Smooth muscle cell (in vitro differentiated cells): ENCODE data around the gene PDE7B. TPM values are rescaled to one million over a fixed set of nuclear protein-coding genes. Genes with fewer than 3 reads are reported as not detected.

ENCODE experiments used
- DNase-seq: peaks from one replicate; lab custom pipeline; 2025; ENCODE audit not compliant: unreplicated experiment; lab: John Stamatoyannopoulos, UW
- H2AFZ ChIP-seq: fragments of 200-600 bp; sonication (generic); 2 replicates; pipeline ENCODE4 v1.6.0; 2016; ENCODE audit warnings: antibody characterized with exemption, low read depth, mild to moderate bottlenecking
- H3F3A ChIP-seq: fragments of 200-600 bp; sonication (generic); 2 replicates; pipeline ENCODE4 v1.6.0; 2017; ENCODE audit warnings: antibody characterized with exemption, low read depth
- H3K27ac ChIP-seq: fragments of 200-600 bp; sonication (generic); 2 replicates; pipeline ENCODE4 v1.5.1; 2016; ENCODE audit warnings: low read depth, mild to moderate bottlenecking
- H3K27me3 ChIP-seq: fragments of 200-600 bp; sonication (generic); 2 replicates; pipeline ENCODE4 v1.6.1; 2016; ENCODE audit warnings: low read depth, mild to moderate bottlenecking
- H3K36me3 ChIP-seq: fragments of 200-600 bp; sonication (generic); 2 replicates; pipeline ENCODE4 v1.5.1; 2016; ENCODE audit warnings: low read depth
- H3K4me1 ChIP-seq: fragments of 200-600 bp; sonication (generic); 2 replicates; pipeline ENCODE4 v1.5.1; 2016; ENCODE audit warnings: low read depth
- H3K4me2 ChIP-seq: fragments of 200-600 bp; sonication (generic); 2 replicates; pipeline ENCODE4 v1.6.0; 2016; ENCODE audit warnings: mild to moderate bottlenecking
- H3K4me3 ChIP-seq: fragments of 200-600 bp; sonication (generic); 2 replicates; pipeline ENCODE4 v1.5.1; 2016; ENCODE audit warnings: mild to moderate bottlenecking
- H3K79me2 ChIP-seq: fragments of 200-600 bp; sonication (generic); 2 replicates; pipeline ENCODE4 v1.6.0; 2016; ENCODE audit warnings: low read depth, mild to moderate bottlenecking
- H3K9ac ChIP-seq: fragments of 200-600 bp; sonication (generic); 2 replicates; pipeline ENCODE4 v1.6.0; 2016; ENCODE audit warnings: low read depth
- H3K9me3 ChIP-seq: fragments of 200-600 bp; sonication (generic); replicated peaks from 2 replicates; pipeline ENCODE4 v1.5.1; 2016; ENCODE audit warnings: low read depth
- H4K20me1 ChIP-seq: fragments of 200-600 bp; sonication (generic); 2 replicates; pipeline ENCODE4 v1.6.0; 2016; ENCODE audit warnings: low read depth
- WGBS: methylation state at CpG from one replicate; pipeline ENCODE4 v1.1.7; 2016; ENCODE audit warnings: low lambda C conversion rate; 5-methylcytosine and 5-hydroxymethylcytosine counted together
- polyA plus RNA-seq: library from polyadenylated mRNA; unstranded; fragments of >200 nt; fragmentation: Nextera tagmentation; extraction: Ambion mirVana; gene quantifications from 2 replicates; pipeline ENCODE4 v1.2.1, GENCODE V29; 2016
- total RNA-seq: library from RNA; depleted of rRNA; stranded (reverse); fragments of >200 nt; gene quantifications from 2 replicates; pipeline ENCODE4 v1.2.3, GENCODE V29; 2014
- TF ChIP-seq, protein P1 (sequence below): fragments of 200-600 bp; sonication (generic); IDR thresholded peaks from 2 replicates; pipeline ENCODE4 v1.5.1; 2017; ENCODE audit warnings: borderline replicate concordance, mild to moderate bottlenecking, antibody characterized with exemption; ENCODE audit not compliant: insufficient read depth, poor library complexity, severe bottlenecking

PDE7B gene
- total and polyA plus RNA-seq, 2 experiments from 2014 or later: 23.5 to 36.9 TPM

DNA sequence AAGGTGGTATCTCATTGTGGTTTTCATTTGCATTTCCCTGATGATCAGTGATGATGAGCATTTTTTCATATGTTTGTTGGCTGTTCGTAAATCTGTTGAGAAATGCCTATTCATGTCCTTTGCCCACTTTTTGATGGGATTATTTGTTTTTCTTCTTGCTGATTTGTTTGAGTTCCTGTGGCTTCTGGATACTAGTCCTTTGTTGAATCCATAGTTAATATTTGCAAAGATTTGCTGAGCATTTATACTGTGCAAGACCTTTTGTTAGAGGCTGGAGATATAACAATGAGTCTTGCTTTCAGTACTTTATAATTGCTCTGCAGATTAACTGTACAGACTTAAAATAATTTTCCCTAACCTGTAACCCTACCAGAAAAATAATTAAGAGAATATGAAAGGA is 35.6 kb downstream of the PDE7B start:
- Histone ChIP-seq H3K36me3 (no peaks in the 10 kb centered on the region), H3F3A (peaks cover 8% of the 10 kb centered on the region), H4K20me1 (no peaks in the 10 kb centered on the region), H3K27me3 (no peaks in the 10 kb centered on the region), H3K27ac (no peak overlapping the region), H3K4me2 (no peak overlapping the region), H2AFZ (no peak overlapping the region), H3K4me3 (no peak overlapping the region), H3K79me2 (peaks cover 24% of the 10 kb centered on the region), H3K4me1 (peaks cover 4% of the 10 kb centered on the region), H3K9me3 (no peaks in the 10 kb centered on the region), H3K9ac (no peak overlapping the region)
- WGBS: 91% methylated on average over 1 of the region's 1 CpG
- no peak for DNase-seq
- TF ChIP-seq, protein P1, sequence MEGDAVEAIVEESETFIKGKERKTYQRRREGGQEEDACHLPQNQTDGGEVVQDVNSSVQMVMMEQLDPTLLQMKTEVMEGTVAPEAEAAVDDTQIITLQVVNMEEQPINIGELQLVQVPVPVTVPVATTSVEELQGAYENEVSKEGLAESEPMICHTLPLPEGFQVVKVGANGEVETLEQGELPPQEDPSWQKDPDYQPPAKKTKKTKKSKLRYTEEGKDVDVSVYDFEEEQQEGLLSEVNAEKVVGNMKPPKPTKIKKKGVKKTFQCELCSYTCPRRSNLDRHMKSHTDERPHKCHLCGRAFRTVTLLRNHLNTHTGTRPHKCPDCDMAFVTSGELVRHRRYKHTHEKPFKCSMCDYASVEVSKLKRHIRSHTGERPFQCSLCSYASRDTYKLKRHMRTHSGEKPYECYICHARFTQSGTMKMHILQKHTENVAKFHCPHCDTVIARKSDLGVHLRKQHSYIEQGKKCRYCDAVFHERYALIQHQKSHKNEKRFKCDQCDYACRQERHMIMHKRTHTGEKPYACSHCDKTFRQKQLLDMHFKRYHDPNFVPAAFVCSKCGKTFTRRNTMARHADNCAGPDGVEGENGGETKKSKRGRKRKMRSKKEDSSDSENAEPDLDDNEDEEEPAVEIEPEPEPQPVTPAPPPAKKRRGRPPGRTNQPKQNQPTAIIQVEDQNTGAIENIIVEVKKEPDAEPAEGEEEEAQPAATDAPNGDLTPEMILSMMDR: no peak

DNA sequence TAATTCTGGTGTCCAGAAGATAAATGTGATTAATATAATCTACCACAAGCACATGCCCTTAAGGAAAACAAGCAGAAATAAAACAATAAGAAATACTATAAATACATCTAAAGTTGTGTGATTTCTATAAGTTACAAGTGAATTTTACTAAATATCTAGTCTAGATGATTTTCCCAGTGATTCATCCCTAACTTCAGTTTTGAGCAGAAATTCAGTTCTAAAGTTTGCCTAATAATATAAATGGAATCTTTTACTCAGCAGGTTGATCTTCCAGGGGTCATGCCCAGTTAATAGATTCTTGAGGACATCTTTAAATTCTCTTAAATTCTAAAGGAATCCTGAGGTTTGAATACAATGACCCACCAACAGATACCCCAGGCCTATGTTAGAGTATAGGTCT is 37.3 kb downstream of the PDE7B start:
- H3F3A ChIP-seq: peaks cover 8% of the 10 kb centered on the region
- no peaks in the 10 kb centered on the region for H3K36me3 ChIP-seq
- TF ChIP-seq, protein P1: no peak
- H3K4me2 ChIP-seq: no peak overlapping the region
- no peaks in the 10 kb centered on the region for H4K20me1 ChIP-seq
- H3K27ac ChIP-seq: no peak overlapping the region
- H3K9me3 ChIP-seq: no peaks in the 10 kb centered on the region
- DNase-seq: no peak
- H3K27me3 ChIP-seq: no peaks in the 10 kb centered on the region
- peaks cover 4% of the 10 kb centered on the region for H3K4me1 ChIP-seq
- H3K79me2 ChIP-seq: peaks cover 17% of the 10 kb centered on the region
- no peak overlapping the region for H2AFZ ChIP-seq
- no peak overlapping the region for H3K4me3 ChIP-seq
- no peak overlapping the region for H3K9ac ChIP-seq

DNA sequence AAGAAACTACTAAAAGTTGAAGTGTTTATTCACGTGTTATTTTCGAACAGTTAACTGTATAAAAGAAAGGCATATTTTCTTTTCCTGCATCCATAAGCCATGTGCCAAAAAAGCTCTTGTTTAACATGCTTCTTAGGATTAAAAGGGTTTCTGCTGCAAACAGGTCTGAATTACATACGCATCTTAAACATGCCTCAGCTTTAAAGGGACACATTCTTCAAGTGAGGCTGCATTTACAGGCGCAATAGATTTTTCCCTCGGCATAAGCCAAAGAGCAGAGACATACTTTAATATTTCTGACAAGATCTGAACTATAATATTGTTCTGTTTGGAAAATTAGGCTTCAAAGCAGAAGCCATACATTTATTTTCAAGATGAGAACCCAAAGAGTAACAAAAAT is 39.4 kb downstream of the PDE7B start:
- no peaks in the 10 kb centered on the region for H4K20me1 ChIP-seq
- peaks cover 14% of the 10 kb centered on the region for H3K79me2 ChIP-seq
- no peak overlapping the region for H3K27ac ChIP-seq
- no peak for DNase-seq
- no peak overlapping the region for H3K4me2 ChIP-seq
- H3K27me3 ChIP-seq: no peaks in the 10 kb centered on the region
- H3K4me3 ChIP-seq: no peak overlapping the region
- H2AFZ ChIP-seq: no peak overlapping the region
- TF ChIP-seq, protein P1: no peak
- H3K9ac ChIP-seq: no peak overlapping the region
- H3K4me1 ChIP-seq: no peaks in the 10 kb centered on the region
- H3K36me3 ChIP-seq: no peaks in the 10 kb centered on the region
- no peaks in the 10 kb centered on the region for H3F3A ChIP-seq
- no peaks in the 10 kb centered on the region for H3K9me3 ChIP-seq
- WGBS: 94% methylated on average over 5 of the region's 5 CpGs

DNA sequence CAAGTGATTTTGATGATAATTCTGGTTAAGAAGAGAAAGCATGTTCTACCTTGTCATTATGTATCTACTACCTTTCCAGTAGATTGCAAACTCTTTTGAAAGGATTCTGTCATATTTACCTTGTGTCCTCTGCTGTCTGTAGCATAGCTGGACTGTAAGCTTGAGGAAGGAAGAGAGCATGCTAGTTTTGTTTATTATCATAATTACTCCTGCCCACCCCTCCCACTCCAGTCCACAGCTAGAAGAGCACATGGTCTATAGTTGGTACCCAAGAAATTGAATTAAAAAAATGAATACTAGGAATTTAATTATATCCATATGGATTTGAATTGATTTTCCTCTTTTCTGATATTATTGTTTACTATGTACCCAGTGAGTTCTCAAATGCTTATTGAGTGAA is 40.2 kb downstream of the PDE7B start:
- TF ChIP-seq, protein P1: no peak

More for the DNA sequence above, 40.2 kb downstream of the PDE7B start:
- no peak overlapping the region for H3K4me2 ChIP-seq
- H2AFZ ChIP-seq: no peak overlapping the region
- peaks cover 14% of the 10 kb centered on the region for H3K79me2 ChIP-seq
- no peak overlapping the region for H3K4me3 ChIP-seq
- no peaks in the 10 kb centered on the region for H3K9me3 ChIP-seq
- H3K27me3 ChIP-seq: no peaks in the 10 kb centered on the region
- H3K36me3 ChIP-seq: no peaks in the 10 kb centered on the region
- H3K9ac ChIP-seq: no peak overlapping the region
- H3K4me1 ChIP-seq: no peaks in the 10 kb centered on the region
- no peaks in the 10 kb centered on the region for H3F3A ChIP-seq
- no peak for DNase-seq
- H3K27ac ChIP-seq: no peak overlapping the region
- no peaks in the 10 kb centered on the region for H4K20me1 ChIP-seq
